Activated T-helper 17 cell treated with anti-CD3 and anti-CD28 coated beads, Interleukin-2, amount 50 U/mL, for 72 hours (primary cell): ENCODE results near the gene FGF14. TPM values are rescaled to one million over a fixed set of nuclear protein-coding genes. Genes with fewer than 3 reads are reported as not detected.

Source experiments
- ATAC-seq: fragments of 150-1000 bp; cut with Tn5 transposase; replicated peaks from 2 replicates; pipeline ENCODE4 v1.10.0; 2021; ENCODE audit warnings: mild to moderate bottlenecking, moderate library complexity
- H3K27ac Mint-ChIP-seq: one replicate; pipeline ENCODE4 v1.8.0; 2022; ENCODE audit warnings: mixed read lengths
- H3K27me3 Mint-ChIP-seq: one replicate; pipeline ENCODE4 v1.8.0; 2022; ENCODE audit warnings: mixed read lengths
- H3K36me3 Mint-ChIP-seq: one replicate; pipeline ENCODE4 v1.8.0; 2022; ENCODE audit warnings: low read depth, mild to moderate bottlenecking, mixed read lengths
- H3K4me1 Mint-ChIP-seq: one replicate; pipeline ENCODE4 v1.8.0; 2022; ENCODE audit warnings: mixed read lengths
- H3K4me3 Mint-ChIP-seq: one replicate; pipeline ENCODE4 v1.8.0; 2022; ENCODE audit warnings: mild to moderate bottlenecking, mixed read lengths
- H3K9me3 Mint-ChIP-seq: one replicate; pipeline ENCODE4 v1.8.0; 2022; ENCODE audit warnings: mixed read lengths
- total RNA-seq, 2 donors: library from RNA; stranded (reverse); gene quantifications; one replicate each; pipeline ENCODE4 v1.2.3, GENCODE V29; 2022

The FGF14 gene
- total RNA-seq, 2 donors from 2014 or later: not detected

- H3K36me3 Mint-ChIP-seq: no peaks in the 10 kb centered on the region
- no peak overlapping the region for H3K27ac Mint-ChIP-seq
- no peak for ATAC-seq
- H3K27me3 Mint-ChIP-seq: peaks cover 6% of the 10 kb centered on the region
- H3K4me3 Mint-ChIP-seq: no peak overlapping the region
- H3K4me1 Mint-ChIP-seq: peaks cover 5% of the 10 kb centered on the region
- no peaks in the 10 kb centered on the region for H3K9me3 Mint-ChIP-seq
Measured at GRCh38 chr13:102195566-102196462, 206.0 kb downstream of the FGF14 start.

DNA sequence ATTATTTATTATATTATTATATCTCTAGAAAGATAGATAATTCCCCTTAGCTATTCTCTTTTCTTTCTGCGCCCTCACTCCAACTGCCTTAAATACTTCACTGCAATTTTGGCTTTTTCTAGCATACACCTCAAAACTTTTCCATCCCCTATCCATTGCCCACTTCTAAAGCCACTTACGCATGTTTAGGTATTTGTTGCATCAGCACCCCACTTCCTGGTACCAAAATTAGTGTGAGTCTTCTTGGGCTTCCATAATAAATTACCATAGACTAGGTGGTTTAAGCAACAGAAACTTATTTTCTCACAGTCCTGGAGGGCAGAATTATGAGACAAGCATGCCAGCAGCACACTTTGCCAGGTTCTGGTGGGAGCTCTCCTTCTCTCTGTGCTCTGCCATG is 209.0 kb downstream of the FGF14 start:
- H3K4me1 Mint-ChIP-seq: peaks cover 5% of the 10 kb centered on the region
- no peak overlapping the region for H3K4me3 Mint-ChIP-seq
- no peak overlapping the region for H3K27ac Mint-ChIP-seq
- no peaks in the 10 kb centered on the region for H3K9me3 Mint-ChIP-seq
- ATAC-seq: no peak
- peaks cover 7% of the 10 kb centered on the region for H3K27me3 Mint-ChIP-seq
- H3K36me3 Mint-ChIP-seq: no peaks in the 10 kb centered on the region

GRCh38 chr13:102191951-102192502 is 209.8 kb downstream of the FGF14 start:
- no peak overlapping the region for H3K27ac Mint-ChIP-seq
- H3K9me3 Mint-ChIP-seq: no peaks in the 10 kb centered on the region
- H3K36me3 Mint-ChIP-seq: no peaks in the 10 kb centered on the region
- H3K27me3 Mint-ChIP-seq: peaks cover 6% of the 10 kb centered on the region
- H3K4me1 Mint-ChIP-seq: peaks cover 5% of the 10 kb centered on the region
- H3K4me3 Mint-ChIP-seq: no peak overlapping the region
- no peak for ATAC-seq

GRCh38 chr13:102190930-102191329 is 210.9 kb downstream of the FGF14 start:
- H3K27me3 Mint-ChIP-seq: peaks cover 6% of the 10 kb centered on the region
- no peaks in the 10 kb centered on the region for H3K36me3 Mint-ChIP-seq
- H3K4me3 Mint-ChIP-seq: no peak overlapping the region
- peaks cover 5% of the 10 kb centered on the region for H3K4me1 Mint-ChIP-seq
- H3K9me3 Mint-ChIP-seq: no peaks in the 10 kb centered on the region
- no peak overlapping the region for H3K27ac Mint-ChIP-seq
- ATAC-seq: no peak

DNA sequence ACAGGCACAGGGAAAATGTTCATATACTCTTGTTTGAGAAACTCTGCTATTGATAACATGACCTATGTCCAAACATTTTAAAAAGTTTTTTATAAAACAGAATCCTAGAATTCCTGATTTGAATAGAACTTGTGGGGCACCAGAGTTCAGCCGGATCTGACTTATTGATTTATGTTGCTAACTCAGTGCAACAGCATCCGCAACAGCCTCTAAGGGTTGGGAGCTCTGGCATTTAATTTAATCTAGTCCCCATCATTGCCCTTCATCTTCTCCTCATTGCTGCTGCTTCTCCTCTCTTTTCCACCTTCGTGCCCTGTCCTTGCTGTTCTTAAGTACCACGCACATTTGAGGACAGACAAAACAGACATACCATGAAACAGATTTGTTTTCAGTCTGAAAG is 214.5 kb downstream of the FGF14 start:
- H3K9me3 Mint-ChIP-seq: no peaks in the 10 kb centered on the region
- peaks cover 4% of the 10 kb centered on the region for H3K4me1 Mint-ChIP-seq
- peaks cover 10% of the 10 kb centered on the region for H3K27me3 Mint-ChIP-seq
- no peak overlapping the region for H3K4me3 Mint-ChIP-seq
- H3K27ac Mint-ChIP-seq: no peak overlapping the region
- ATAC-seq: no peak
- H3K36me3 Mint-ChIP-seq: no peaks in the 10 kb centered on the region

DNA sequence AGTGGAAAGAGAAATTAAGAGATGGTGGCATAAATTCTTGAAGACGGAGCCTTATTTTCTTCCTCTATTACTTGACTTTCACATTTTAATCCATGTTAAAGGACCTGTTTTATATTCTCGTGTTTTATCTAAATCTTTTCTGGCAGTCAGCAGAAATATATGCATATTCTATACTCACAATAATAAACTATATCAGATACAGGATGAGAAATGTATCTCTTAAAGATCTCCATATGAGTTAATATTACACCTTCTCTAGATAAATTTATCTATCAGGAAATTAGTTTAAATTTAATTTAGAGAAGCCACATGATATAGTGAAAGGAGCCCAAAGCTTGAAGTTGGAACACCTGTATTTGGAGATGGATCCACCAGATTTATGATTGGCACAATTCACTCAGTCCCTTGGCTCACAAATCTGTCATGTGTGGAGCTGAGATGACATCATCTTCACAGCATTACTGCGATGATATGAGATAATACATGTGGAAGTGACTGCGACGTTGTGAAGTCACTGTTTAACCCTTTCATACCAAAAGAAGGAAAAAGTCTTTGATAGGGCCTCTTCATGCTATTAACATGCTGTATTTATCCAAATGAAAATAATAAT is 216.4 kb downstream of the FGF14 start:
- Mint-ChIP-seq H3K27ac (no peak overlapping the region), H3K27me3 (peaks cover 7% of the 10 kb centered on the region), H3K4me1 (no peaks in the 10 kb centered on the region), H3K9me3 (no peaks in the 10 kb centered on the region), H3K36me3 (no peaks in the 10 kb centered on the region), H3K4me3 (no peak overlapping the region)
- no peak for ATAC-seq

DNA sequence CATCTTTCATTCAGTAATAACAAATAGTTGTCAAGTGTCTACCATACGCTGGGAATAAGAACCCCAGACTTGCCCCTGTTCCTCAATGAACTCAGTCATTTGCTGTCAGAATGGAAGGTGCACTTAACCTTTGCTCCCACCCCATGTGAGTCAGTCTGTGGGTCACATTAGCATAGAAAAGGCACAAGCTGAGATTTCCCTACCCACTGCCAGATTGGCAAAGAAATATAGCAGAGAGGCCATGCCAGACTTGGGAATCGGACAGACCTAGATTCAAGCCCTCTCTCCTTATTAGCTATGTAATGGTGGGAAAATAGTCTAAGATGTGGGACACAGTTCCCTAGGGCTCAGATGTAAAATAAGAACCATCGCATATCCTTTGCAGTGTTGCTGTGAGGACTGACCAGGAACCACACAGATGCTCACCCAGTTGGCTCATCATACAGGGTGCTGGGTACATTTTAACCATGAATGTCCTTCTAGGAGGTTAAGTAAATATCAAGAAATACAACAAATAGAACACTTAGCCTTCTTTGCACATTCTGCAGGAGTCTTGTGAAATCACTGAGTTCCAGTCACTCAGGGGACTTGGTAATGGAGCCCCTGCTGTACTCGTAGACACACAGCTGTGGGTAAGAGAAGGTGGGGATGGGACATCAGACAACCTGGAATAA is 218.2 kb downstream of the FGF14 start:
- no peak for ATAC-seq
- H3K9me3 Mint-ChIP-seq: no peaks in the 10 kb centered on the region
- H3K27ac Mint-ChIP-seq: no peak overlapping the region
- H3K4me1 Mint-ChIP-seq: no peaks in the 10 kb centered on the region
- peaks cover 7% of the 10 kb centered on the region for H3K27me3 Mint-ChIP-seq
- no peak overlapping the region for H3K4me3 Mint-ChIP-seq
- no peaks in the 10 kb centered on the region for H3K36me3 Mint-ChIP-seq

DNA sequence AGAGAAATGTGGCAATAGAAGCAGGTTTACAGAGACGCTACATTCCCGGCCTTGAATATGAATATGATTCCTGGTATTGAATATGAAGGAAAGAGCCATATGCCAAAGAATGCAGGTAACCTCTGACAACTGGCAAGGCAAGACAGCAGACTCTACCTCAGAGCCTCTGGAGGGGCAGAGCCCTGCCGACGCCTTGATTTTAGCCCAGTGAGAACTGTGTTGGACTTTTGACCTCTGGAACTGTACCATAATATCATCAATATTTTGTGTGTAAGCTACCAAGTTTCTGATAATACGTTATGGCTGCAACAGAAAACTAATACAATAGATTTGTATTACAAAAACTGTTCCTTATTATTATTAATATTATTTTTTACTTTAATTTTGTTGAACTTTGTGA is 219.7 kb downstream of the FGF14 start:
- Mint-ChIP-seq H3K9me3 (no peaks in the 10 kb centered on the region), H3K36me3 (no peaks in the 10 kb centered on the region), H3K27ac (no peak overlapping the region), H3K27me3 (peaks cover 3% of the 10 kb centered on the region), H3K4me1 (no peaks in the 10 kb centered on the region), H3K4me3 (no peak overlapping the region)
- ATAC-seq: no peak

DNA sequence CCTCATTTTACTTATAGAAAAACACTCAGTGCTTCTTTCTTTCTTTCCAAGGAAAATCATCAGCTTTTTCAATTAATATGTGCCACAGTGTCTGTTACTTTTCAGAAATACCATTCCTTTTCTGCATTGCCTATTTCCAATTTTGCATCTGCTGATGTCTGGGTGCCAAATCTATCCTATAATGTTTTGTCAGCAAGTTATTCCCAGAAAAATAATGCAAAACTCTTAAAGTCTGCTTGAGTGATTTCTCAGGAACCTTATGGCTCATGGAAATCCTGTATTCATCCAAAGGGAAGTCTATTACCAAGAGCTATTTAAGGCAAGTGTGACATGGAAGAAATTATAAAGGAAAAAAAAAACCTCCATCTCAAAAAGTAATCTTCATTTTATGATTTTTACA is 224.4 kb downstream of the FGF14 start:
- peaks cover 8% of the 10 kb centered on the region for H3K27me3 Mint-ChIP-seq
- no peaks in the 10 kb centered on the region for H3K36me3 Mint-ChIP-seq
- H3K4me1 Mint-ChIP-seq: no peaks in the 10 kb centered on the region
- H3K27ac Mint-ChIP-seq: no peak overlapping the region
- no peak for ATAC-seq
- H3K9me3 Mint-ChIP-seq: no peaks in the 10 kb centered on the region
- no peak overlapping the region for H3K4me3 Mint-ChIP-seq

- Mint-ChIP-seq H3K27me3 (peaks cover 8% of the 10 kb centered on the region), H3K9me3 (no peaks in the 10 kb centered on the region), H3K36me3 (no peaks in the 10 kb centered on the region), H3K4me3 (no peak overlapping the region), H3K27ac (no peak overlapping the region), H3K4me1 (no peaks in the 10 kb centered on the region)
- no peak for ATAC-seq
Measured at GRCh38 chr13:102176846-102177245, 225.0 kb downstream of the FGF14 start.

- Mint-ChIP-seq H3K4me3 (no peak overlapping the region), H3K9me3 (no peaks in the 10 kb centered on the region), H3K36me3 (no peaks in the 10 kb centered on the region), H3K4me1 (no peaks in the 10 kb centered on the region), H3K27ac (no peak overlapping the region), H3K27me3 (peaks cover 8% of the 10 kb centered on the region)
- ATAC-seq: peak; percentile 29
Measured at GRCh38 chr13:102172406-102172805, 229.4 kb downstream of the FGF14 start.

DNA sequence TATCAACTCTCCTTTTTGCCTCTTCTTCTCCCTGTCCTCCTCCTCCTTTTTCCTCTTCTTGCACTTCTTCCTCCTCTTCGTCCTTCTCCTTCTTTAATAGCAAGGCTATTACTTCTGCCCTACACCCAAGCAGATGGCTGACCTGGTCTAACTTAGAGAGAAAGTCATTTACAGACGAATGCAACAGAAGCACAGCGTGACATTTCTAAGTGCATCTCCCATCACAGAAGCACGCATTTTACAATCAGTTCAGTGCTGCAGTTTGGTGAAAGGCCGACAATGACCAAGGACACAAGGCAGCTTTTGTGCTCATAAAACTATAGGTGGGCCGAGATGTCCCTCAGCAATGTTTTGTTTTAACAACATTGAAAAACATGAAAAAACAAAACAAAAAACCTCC is 231.5 kb downstream of the FGF14 start:
- Mint-ChIP-seq H3K4me1 (no peaks in the 10 kb centered on the region), H3K27ac (no peak overlapping the region), H3K9me3 (no peaks in the 10 kb centered on the region), H3K36me3 (no peaks in the 10 kb centered on the region), H3K27me3 (peaks cover 8% of the 10 kb centered on the region), H3K4me3 (no peak overlapping the region)
- no peak for ATAC-seq

GRCh38 chr13:102169471-102170015 is 232.3 kb downstream of the FGF14 start:
- H3K27me3 Mint-ChIP-seq: peaks cover 8% of the 10 kb centered on the region
- ATAC-seq: no peak
- no peaks in the 10 kb centered on the region for H3K36me3 Mint-ChIP-seq
- no peaks in the 10 kb centered on the region for H3K9me3 Mint-ChIP-seq
- H3K27ac Mint-ChIP-seq: no peak overlapping the region
- H3K4me1 Mint-ChIP-seq: no peaks in the 10 kb centered on the region
- H3K4me3 Mint-ChIP-seq: no peak overlapping the region

DNA sequence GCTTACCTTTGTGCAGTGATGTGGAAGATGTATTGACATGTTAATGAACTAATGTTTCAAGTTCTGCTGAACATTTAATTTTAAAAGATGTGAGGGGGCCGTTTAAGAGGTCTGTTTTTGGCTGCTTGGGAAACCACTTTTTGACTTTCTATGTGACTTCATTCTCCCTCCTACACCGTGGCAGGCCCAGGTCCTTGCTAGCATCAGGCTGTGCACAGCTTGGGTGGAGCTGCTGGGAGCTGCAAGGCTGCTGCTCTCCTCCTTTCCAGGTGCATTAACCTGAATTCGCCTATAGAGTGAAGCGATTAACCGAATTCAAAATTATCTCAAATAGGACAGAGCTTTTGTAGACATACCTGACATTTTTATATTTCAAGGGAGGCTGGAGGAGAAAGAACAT is 249.1 kb downstream of the FGF14 start:
- Mint-ChIP-seq H3K27ac (no peak overlapping the region), H3K36me3 (no peaks in the 10 kb centered on the region), H3K4me3 (no peak overlapping the region), H3K9me3 (no peaks in the 10 kb centered on the region), H3K27me3 (peaks cover 9% of the 10 kb centered on the region), H3K4me1 (no peaks in the 10 kb centered on the region)
- ATAC-seq: no peak
